SH-SY5Y (cell line): Measurements from ENCODE around the gene TMEM51.

ENCODE experiments used
- GATA2 ChIP-seq: IDR thresholded peaks from 2 replicates; pipeline ENCODE4 v1.6.1; 2011; ENCODE audit warnings: mild to moderate bottlenecking, low read depth, low read length
- GATA3 ChIP-seq: IDR thresholded peaks from 2 replicates; pipeline ENCODE4 v1.6.1; 2011; ENCODE audit warnings: low read depth, mild to moderate bottlenecking, low read length, moderate library complexity

The TMEM51 gene

DNA sequence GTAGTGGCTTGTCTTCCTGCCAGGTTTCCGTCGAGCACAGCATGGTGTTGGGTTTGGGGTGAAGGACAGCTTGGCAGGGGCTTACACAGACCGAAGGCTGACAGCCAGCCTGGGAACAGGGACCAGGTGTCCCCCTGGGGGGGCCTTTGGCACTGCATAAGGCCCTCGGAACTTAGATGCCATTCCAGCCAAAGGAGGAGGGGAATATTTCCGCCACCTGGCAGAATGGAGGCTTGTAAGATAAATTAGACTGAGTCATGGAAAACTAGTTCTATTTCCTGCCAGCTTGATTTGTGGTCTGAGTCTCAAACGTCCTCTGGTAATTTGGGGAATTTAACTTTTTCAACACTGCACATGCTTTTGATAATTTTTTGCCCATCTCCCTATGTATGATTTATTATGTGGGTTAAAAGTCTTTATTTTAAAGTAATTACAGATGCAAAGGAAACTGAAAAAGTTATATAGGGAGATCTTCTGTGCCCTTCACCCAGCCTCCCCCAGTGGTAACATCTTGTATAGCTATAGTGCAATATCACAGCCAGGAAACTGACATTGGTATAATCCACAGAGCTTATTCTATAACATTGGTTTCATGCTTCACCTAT is 11.5 kb upstream of the TMEM51 start:
- no peak for TF ChIP-seq GATA3
- TF ChIP-seq GATA2, result no peak

DNA sequence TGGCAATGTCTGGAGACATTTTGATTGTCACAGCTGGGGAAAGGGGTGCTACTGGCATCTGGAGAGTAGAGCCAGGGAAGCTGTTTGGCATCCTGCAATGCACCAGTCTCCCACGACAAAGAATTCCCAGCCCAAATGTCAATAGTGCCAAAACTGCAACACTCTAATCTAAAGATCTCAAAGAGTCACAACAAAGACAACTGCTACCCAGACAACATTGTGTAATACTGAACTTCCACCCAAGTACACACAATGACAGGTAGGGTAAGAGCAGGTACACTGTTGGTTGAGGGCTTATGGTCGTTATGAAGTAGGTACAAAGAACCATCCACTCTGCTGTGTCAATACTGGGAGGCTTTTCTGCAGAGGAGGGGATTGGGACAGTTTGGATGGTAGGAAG is 8.2 kb upstream of the TMEM51 start:
- TF ChIP-seq GATA3 (no peak), GATA2 (no peak)

DNA sequence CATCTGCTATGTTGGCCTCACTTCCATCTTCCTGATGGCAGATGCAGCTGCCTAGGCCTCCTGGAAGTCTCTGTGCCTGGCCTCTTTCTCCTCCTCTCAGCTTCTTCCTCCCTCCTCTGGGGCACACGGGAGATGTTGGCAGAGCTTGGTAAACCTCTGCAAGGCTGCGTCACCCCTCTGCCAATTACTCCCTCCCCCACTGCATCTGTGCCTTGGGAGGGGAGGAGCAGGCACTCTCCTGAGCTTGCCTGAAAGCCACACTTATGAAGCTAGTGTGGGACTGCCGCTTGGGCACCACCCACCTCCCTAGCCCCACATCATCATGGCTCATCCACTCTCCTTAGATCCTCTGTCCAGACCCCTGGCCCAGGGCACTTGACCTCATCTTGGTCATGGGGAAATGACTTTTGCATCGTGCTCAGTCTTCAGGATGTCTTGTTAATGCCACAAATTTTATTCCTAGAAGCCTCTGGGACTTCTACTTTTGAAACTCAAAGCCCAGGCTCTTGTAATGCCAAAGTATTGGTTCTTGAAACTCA is 7.3 kb upstream of the TMEM51 start:
- TF ChIP-seq GATA3 (no peak), GATA2 (no peak)

DNA sequence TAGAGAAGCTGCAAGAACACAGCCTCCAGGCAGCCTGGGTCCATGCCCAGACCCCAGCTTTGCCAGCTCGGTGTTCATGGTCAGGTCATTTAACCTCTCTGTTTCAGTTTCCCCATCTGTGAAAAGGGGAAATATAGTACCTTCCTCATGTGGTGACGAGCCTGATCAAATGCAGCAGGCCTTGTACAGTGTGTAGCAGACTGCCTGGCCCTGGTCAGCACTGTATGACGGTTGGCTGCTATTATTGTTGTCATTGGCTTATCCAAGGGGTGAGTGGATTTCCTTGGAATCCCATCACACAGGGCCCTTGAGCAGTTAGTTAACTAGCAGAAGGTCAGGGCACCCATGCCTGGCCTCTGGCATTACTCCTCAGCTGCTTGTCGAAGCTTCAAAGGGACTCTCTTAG is 6.6 kb upstream of the TMEM51 start:
- TF ChIP-seq GATA2 (no peak), GATA3 (no peak)

DNA sequence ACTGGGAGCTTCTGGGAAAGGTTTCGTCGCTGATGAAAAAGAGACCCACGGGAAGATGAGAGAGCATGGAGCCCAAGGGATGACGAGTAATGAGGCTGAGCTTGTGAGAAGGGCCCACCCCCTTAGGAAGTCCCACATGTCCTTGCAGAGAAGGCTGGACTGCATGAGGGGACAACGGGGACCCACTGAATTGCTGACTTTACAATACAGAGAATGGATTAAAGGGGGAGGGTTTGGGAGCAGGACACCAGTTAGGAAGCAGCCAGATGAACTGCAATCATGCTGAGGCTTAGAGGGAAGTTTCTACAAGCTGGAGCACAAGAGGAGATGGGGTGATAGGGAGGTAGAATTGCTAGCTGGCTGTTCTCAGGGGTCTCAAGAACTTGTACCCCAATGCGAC is 5.5 kb upstream of the TMEM51 start:
- TF ChIP-seq GATA3 (no peak), GATA2 (no peak)

DNA sequence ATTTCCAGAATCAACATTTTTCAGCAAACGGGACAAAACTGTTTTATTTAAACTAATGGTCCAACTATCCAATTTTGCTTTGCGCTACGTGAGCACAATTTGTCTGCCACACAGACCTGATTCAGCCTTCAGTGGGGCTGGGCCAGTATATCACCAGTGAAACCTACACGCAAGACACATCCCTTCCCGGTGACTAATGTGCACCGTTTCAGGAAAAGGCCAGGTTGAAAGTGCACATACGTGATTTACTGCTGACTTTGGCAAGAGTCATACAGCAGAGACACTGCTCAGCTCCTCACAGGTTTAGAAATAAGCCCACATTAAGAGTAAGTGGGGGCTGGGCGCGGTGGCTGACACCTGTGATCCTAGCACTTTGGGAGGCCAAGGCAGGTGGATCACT is 5.1 kb upstream of the TMEM51 start:
- TF ChIP-seq GATA2 (no peak), GATA3 (no peak)

DNA sequence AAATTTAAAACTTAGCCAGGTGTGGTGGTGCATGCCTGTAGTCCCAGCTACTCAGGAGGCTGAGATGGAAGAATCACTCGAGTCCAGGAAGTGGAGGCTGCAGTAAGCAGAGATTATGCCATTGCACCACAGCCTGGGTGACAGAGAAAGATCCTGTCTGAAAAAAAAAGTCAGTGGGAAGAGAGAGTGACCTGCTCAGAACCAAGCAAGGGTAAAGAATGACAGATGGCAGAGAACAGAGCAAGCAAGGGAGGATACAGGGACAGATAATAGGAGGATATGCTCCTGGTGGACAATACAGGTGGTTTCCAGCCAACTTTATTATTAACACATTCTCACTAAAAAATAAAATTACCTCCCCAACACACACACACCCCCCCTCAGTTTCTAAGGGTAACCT is 4.6 kb upstream of the TMEM51 start:
- no peak for TF ChIP-seq GATA2
- no peak for TF ChIP-seq GATA3

DNA sequence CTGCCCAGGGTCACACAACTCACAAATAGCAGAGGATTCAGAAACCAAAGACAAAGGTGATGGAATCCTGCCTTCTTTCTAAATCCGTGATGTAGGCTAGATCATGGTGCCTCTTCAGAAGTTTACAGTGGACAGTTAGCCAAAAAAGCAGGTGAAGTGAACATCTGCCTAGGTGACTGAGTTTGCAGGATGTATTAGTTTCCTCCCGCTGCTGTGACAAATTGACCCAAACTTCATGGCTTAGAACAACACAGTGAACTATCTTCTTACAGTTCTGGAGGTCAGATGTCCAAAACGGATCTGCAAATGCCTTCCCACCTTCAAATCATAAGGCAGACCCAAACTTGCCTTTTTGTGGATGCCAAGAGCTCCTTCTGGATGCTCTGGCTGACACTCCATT is 3.2 kb upstream of the TMEM51 start:
- TF ChIP-seq GATA2, result no peak
- no peak for TF ChIP-seq GATA3

DNA sequence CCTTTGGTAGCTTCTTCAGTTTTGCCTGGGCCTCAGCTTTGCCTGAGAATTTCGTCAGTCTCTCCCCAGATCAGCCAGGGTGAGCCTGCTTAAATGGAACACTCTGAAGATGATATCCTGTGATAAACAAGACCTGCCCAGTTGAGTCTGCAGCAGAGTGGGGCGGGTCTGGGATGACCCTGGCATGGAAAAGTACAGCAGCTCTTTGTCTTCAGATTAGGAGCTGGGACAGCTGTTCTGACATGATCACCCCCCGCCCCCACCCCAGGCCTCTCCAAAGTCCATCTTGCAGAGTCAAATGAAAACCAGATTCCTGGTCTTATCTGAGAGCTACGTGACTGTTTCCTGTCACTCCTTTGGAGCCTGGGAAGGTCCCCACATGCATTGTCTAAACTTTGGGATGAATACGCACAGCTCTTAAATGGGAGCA is 2.2 kb upstream of the TMEM51 start:
- TF ChIP-seq GATA2 (peak; percentile 97), GATA3 (peak; percentile 81)

DNA sequence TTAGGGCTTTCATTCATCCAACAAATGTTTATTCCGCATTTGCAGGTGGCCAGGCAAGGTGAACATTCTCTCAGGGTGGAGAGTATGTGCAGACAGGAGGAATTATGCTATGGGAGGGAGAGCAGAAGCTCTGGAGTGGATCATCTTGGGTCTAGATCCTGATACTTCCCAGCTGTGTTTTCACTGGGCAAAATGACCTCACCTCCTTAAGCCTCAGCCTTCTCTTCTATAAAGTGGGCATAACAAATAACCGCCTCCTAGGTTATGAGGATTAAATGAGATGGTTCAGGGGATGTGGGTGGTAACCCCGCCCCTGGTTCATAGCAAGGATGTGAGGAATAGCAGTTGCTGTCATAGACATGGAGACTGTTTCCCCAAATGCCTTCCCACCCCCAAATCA is 1.7 kb upstream of the TMEM51 start:
- TF ChIP-seq GATA3 (no peak), GATA2 (no peak)

DNA sequence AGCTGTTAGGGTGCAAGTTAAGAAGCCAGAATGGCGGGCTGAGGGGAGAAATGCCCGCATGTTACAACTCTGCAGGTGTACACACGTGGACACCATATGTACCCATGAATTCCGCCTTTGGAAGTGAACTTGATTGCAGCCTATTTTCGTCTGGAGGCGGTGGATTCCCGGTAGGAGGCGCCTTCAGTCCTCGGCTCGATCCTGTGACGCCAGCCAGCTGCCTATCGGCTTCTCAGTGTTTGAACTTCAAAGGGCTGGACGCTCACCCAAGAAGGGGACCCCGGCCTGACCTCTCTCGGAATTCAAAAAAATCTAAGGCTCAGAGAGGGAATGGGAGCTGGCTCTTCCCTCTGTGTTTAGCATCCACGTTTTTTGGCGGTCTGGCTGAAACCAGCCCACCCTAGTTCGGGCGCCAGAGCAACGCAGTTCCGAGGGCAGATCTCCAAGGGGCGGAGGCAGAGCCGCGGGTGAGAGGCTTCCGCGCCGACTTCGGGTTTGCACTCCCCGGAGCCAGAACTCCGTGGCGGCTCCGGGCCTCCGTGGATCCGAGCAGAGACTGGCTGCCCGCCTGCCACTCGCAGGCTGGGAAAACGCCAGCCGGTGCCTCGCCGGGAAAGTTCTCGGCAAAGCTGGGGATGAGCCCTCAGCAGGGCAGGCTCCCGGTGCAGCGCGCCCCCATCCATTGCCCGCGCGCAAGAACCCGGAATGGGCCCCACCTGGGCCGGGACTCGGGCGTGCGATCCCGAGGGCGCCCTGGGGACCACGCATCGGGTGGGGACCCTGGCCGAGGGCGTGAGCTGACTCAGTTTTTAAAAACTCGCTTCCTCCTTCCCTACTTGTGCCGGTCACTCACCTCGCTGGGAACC is 996 bp upstream of the TMEM51 start:
- TF ChIP-seq GATA3 (no peak), GATA2 (no peak)

DNA sequence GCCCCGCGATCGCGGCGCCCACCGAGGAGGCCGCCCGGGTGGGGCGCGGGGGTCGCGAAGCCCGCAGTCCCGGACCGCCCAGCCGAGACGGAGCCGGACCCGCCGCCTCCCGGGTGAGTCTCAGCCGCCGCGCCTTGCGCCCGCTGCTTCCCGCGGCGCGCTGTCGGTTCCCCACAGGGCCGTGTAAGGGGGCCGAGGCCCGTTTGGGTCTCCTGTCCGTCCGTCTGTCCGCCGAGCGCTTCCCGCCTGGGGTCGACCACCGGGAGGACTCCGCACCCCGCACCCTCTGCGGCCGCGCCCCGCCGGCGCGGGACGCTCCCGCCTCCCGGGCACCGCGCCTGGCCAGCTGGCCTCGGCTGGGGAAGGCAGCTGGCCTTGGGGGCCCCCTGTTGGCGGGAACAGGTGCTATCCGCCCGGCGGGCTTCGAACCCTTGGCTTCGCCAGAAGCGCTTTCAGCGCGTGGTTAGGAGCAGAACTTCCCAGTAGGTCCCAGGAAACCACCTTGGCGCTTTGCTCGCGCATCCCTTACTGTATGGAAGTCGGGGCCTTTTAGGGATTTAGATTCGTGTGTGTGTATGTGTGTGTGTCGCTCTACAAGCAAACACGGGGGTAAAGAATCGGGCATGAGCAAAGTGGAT is 414 bp downstream of the TMEM51 start:
- no peak for TF ChIP-seq GATA3
- no peak for TF ChIP-seq GATA2

DNA sequence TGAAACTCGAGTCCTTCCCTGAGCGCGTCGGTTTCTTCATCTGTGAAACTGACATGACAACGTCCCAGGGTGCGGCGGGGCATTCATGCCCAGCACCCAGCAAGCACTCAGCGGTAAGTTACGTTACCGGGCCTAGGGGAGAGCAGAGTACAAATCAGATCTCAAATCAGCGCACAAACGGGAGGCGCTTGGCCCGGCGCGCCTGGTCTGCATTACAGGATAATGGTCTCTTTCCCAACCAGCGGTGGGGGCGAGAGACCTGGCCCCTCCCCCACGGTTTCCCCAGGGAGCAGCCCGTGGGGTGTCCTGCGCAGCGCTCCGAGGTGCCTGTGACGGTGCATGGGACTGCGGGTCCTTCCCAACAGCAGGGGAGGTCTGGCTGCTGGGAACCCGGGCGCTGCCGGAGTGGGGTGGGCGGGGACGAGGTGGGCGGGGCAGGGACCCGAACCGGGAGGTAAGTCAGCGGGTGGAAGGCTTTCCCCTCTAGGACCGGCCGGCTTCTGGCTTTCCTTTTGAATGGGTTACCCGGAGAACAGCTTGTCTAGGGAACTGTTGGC is 1.0 kb downstream of the TMEM51 start:
- TF ChIP-seq GATA3 (no peak), GATA2 (0 out of 2 replicates have a peak, but pooled peaks have one; percentile 40)

DNA sequence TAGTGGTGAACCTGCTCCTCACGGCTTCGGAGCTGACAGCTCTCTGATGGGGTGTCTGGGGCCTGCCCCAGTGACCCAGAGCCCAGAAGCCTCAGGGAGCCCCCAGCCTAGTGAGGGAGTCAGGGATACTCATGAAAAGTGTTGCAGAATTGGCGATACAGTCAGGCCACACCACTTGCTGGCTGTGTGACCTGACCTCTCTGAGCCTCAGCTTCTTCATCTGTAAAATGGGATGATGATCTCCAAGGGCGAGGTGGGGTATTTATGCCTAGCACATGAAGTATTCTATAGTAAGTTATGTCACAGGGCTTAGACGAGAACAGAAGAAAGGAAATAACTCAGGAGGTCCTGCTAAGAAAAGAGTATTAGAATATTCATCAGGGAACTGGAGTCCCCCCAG is 1.6 kb downstream of the TMEM51 start:
- TF ChIP-seq GATA2 (no peak), GATA3 (no peak)
